ENCODE measurements around the gene SPAG17.

The SPAG17 gene

DNA sequence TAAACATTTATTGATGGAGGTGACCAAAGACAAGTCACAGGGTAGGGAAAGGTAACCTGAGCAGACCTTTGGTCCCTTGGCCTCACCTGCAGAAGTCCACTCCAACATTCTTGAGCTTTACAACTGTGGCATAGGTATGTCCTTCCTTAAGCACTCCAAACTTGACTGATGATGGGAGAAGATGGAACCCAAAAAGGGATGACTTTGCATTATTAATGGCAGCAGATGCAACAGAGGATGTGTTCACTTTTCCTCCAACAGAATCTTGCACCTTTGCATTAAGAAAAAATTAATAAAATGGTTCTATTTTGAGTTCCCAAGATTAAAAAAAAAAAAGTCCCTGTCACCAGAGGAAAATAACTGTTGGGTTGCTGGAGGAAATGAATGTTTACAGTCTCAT, 213.3 kb downstream of the SPAG17 start:
- no peaks in the 10 kb centered on the region for H3K9me3 ChIP-seq (ENCODE audit: control insufficient read depth, low read length)
- H3K27ac ChIP-seq (ENCODE audit: insufficient read depth, low read length, poor library complexity, severe bottlenecking), result no peak overlapping the region
- no peak for DNase-seq
- H3K36me3 ChIP-seq (ENCODE audit: control insufficient read depth, insufficient read depth, low read length), result no peaks in the 10 kb centered on the region
- H3K27me3 ChIP-seq (replicated peaks; ENCODE audit: control insufficient read depth, insufficient read depth, low read length, poor library complexity, severe bottlenecking), result no peaks in the 10 kb centered on the region
- H3K4me1 ChIP-seq (ENCODE audit: control insufficient read depth, insufficient read depth, low read length, poor library complexity, severe bottlenecking), result no peaks in the 10 kb centered on the region
- H3K4me3 ChIP-seq (ENCODE audit: insufficient read depth, low read depth, low read length, poor library complexity, severe bottlenecking), result no peak overlapping the region

DNA sequence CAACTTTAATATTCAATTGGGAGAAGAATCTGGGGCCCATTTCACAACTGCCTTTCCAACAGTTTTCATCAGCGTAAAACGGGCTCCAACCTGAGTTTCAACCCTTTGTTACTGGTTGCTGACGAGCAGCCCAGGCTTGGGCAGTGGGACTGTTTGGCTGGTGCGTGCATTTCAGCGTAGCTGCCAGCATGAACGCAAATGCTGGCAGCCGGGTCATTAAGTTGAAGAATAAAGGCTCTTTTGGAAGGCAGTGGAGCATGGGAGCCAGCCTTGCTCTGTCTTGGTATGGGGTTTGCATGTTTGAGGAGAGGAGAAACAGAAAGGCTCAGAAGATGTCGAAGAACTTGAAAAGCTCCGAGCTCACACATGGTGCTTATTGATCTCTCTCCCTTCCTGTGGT, 214.8 kb downstream of the SPAG17 start:
- Histone ChIP-seq H3K4me1 (ENCODE audit: control insufficient read depth, insufficient read depth, low read length, poor library complexity, severe bottlenecking) (no peaks in the 10 kb centered on the region), H3K36me3 (ENCODE audit: control insufficient read depth, insufficient read depth, low read length) (no peaks in the 10 kb centered on the region), H3K4me3 (ENCODE audit: insufficient read depth, low read depth, low read length, poor library complexity, severe bottlenecking) (no peak overlapping the region), H3K9me3 (ENCODE audit: control insufficient read depth, low read length) (no peaks in the 10 kb centered on the region), H3K27ac (ENCODE audit: insufficient read depth, low read length, poor library complexity, severe bottlenecking) (no peak overlapping the region), H3K27me3 (replicated peaks; ENCODE audit: control insufficient read depth, insufficient read depth, low read length, poor library complexity, severe bottlenecking) (no peaks in the 10 kb centered on the region)
- DNase-seq, result no peak

DNA sequence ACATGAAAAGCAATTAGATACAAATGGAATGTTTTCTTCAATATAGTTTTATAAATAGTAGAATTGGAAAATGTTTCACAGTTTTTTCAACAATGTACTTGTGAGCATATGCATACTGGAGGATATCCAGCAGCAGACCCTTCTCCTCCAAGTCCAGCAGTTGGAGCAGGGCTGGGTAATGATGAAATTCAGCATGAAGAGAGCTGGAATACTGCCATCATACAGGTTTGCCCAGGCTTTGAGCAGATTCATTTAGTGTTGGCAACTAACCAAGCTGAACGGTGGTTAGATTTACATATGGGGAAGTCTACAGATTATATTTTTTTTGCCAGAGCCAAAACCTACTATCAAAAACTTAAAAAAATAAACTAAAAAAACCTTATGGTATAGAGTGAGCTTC, 217.1 kb downstream of the SPAG17 start:
- no peak for DNase-seq
- Histone ChIP-seq H3K9me3 (ENCODE audit: control insufficient read depth, low read length) (no peaks in the 10 kb centered on the region), H3K36me3 (ENCODE audit: control insufficient read depth, insufficient read depth, low read length) (no peaks in the 10 kb centered on the region), H3K4me3 (ENCODE audit: insufficient read depth, low read depth, low read length, poor library complexity, severe bottlenecking) (no peak overlapping the region), H3K27ac (ENCODE audit: insufficient read depth, low read length, poor library complexity, severe bottlenecking) (no peak overlapping the region), H3K27me3 (replicated peaks; ENCODE audit: control insufficient read depth, insufficient read depth, low read length, poor library complexity, severe bottlenecking) (no peaks in the 10 kb centered on the region), H3K4me1 (ENCODE audit: control insufficient read depth, insufficient read depth, low read length, poor library complexity, severe bottlenecking) (no peaks in the 10 kb centered on the region)

DNA sequence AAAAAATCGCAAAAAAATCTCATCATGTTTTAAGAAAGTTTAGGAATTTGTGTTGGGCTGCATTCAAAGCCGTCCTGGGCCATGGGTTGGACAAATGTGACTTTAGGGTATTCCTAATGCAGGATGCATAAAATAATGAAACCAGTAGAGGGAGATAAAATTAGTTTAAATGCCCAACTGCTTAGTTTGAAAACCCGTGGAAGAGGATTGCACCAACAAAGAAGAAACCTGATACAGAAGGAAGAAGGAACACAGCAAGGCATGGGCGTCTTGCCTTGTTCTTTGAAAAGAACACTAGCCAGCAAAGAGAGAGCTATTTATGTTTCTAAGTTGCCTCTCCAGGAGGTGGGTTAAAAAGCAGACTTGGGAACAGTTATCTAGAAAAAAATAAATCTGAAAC, 217.6 kb downstream of the SPAG17 start:
- H3K27me3 ChIP-seq (replicated peaks; ENCODE audit: control insufficient read depth, insufficient read depth, low read length, poor library complexity, severe bottlenecking), result no peaks in the 10 kb centered on the region
- no peak overlapping the region for H3K27ac ChIP-seq (ENCODE audit: insufficient read depth, low read length, poor library complexity, severe bottlenecking)
- H3K36me3 ChIP-seq (ENCODE audit: control insufficient read depth, insufficient read depth, low read length), result peaks cover 4% of the 10 kb centered on the region
- H3K4me3 ChIP-seq (ENCODE audit: insufficient read depth, low read depth, low read length, poor library complexity, severe bottlenecking), result no peak overlapping the region
- no peaks in the 10 kb centered on the region for H3K9me3 ChIP-seq (ENCODE audit: control insufficient read depth, low read length)
- no peak for DNase-seq
- no peaks in the 10 kb centered on the region for H3K4me1 ChIP-seq (ENCODE audit: control insufficient read depth, insufficient read depth, low read length, poor library complexity, severe bottlenecking)

DNA sequence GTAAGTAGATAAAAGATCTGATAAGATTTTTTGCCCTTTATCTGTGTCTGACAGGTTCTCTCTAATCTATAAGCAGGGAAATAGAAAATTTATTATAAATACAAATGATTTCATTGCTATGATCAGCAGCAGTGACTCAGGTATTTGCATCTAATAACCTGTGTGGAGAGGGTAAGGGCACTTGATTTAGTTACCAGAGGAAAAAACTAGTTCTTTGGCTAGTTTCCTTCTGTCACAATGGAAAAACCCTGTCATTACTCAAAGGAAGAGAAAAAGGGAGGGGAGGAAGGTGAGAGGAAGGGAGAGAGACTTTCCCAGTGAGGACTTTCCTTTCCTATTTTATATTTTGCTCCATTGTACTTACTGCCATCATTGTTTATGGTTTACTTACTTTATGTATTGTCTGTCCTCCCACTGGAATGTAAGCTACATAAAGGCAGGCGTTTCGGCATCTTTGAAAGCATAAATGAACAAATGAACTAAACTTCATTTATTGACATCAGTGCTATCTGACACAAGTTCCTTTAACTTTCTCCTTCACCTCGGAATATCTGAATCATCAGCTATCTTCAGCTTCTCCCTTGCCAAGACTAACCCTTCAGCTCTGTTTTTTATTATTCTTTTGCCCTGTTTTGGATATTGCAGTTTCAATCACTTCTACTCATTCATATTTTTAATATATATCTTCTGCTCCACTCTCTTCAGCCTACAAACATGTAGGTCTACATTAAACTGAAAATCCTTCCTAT, 220.6 kb downstream of the SPAG17 start:
- no peak overlapping the region for H3K27ac ChIP-seq (ENCODE audit: insufficient read depth, low read length, poor library complexity, severe bottlenecking)
- H3K9me3 ChIP-seq (ENCODE audit: control insufficient read depth, low read length), result no peaks in the 10 kb centered on the region
- DNase-seq, result no peak
- no peaks in the 10 kb centered on the region for H3K4me1 ChIP-seq (ENCODE audit: control insufficient read depth, insufficient read depth, low read length, poor library complexity, severe bottlenecking)
- H3K4me3 ChIP-seq (ENCODE audit: insufficient read depth, low read depth, low read length, poor library complexity, severe bottlenecking), result no peak overlapping the region
- H3K27me3 ChIP-seq (replicated peaks; ENCODE audit: control insufficient read depth, insufficient read depth, low read length, poor library complexity, severe bottlenecking), result no peaks in the 10 kb centered on the region
- H3K36me3 ChIP-seq (ENCODE audit: control insufficient read depth, insufficient read depth, low read length), result peaks cover 10% of the 10 kb centered on the region

DNA sequence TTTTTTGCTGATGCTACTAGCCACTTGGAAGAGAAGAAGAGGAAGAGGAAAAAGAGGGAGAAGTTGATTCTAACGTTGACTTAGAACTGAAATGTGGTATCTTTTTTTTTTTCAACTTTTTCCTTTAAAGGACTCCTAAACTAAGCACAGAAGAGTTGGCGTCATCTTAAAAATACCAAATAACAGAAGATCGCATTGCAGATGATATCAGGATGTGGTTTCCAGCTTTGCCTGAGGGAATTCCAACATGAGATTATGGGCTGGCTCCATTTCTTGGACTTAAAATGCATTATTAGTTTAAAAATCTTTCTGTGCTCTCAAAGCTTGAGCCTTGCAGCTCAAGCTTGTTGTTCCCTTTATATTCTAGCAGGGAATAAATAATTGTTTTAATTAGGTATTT, 225.7 kb downstream of the SPAG17 start:
- no peaks in the 10 kb centered on the region for H3K9me3 ChIP-seq (ENCODE audit: control insufficient read depth, low read length)

DNA sequence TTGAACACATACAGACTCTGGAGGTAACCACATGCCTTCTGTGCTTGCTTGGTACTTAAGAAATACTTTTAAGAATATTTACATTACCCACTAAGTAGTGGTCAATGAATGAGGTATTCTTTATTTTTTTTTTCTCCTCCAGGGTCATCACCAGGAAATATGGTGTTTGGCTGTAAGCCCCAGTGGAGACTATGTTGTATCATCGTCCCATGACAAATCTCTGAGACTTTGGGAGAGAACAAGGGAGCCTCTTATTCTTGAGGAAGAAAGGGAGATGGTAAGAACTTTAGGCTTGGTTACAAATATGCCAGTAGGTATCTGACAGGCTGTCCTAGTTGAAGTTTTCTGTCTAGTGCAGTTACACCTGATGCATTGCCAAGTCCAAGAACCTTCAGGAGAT, 232.6 kb downstream of the SPAG17 start:
- H3K27ac ChIP-seq (ENCODE audit: insufficient read depth, low read length, poor library complexity, severe bottlenecking), result no peak overlapping the region
- DNase-seq, result no peak
- H3K36me3 ChIP-seq (ENCODE audit: control insufficient read depth, insufficient read depth, low read length), result peaks cover 87% of the 10 kb centered on the region
- no peaks in the 10 kb centered on the region for H3K4me1 ChIP-seq (ENCODE audit: control insufficient read depth, insufficient read depth, low read length, poor library complexity, severe bottlenecking)
- H3K27me3 ChIP-seq (replicated peaks; ENCODE audit: control insufficient read depth, insufficient read depth, low read length, poor library complexity, severe bottlenecking), result no peaks in the 10 kb centered on the region
- no peaks in the 10 kb centered on the region for H3K9me3 ChIP-seq (ENCODE audit: control insufficient read depth, low read length)
- no peak overlapping the region for H3K4me3 ChIP-seq (ENCODE audit: insufficient read depth, low read depth, low read length, poor library complexity, severe bottlenecking)

More for the DNA sequence above, 225.7 kb downstream of the SPAG17 start:
- Histone ChIP-seq H3K27me3 (replicated peaks; ENCODE audit: control insufficient read depth, insufficient read depth, low read length, poor library complexity, severe bottlenecking) (no peaks in the 10 kb centered on the region), H3K36me3 (ENCODE audit: control insufficient read depth, insufficient read depth, low read length) (peaks cover 48% of the 10 kb centered on the region), H3K4me3 (ENCODE audit: insufficient read depth, low read depth, low read length, poor library complexity, severe bottlenecking) (no peak overlapping the region), H3K4me1 (ENCODE audit: control insufficient read depth, insufficient read depth, low read length, poor library complexity, severe bottlenecking) (no peaks in the 10 kb centered on the region), H3K27ac (ENCODE audit: insufficient read depth, low read length, poor library complexity, severe bottlenecking) (no peak overlapping the region)
- no peak for DNase-seq

DNA sequence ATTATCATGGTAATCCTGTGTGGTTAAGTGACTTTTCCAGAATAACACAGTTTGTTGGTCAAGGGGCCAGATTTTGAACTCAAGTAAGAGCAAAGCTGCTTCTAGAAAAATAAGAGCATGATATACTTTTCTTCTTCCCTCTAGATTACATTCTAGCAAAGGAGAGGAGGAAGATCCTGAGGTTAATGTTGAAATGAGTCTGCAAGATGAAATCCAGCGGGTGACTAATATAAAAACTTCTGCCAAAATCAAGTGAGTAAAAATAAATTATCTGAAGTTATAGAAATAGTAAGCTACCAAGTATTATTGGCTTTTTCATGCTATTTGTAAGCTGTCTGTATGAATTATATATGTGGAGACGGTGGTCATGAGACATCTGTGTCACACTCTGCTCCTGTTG, 242.7 kb downstream of the SPAG17 start:
- Histone ChIP-seq H3K4me1 (ENCODE audit: control insufficient read depth, insufficient read depth, low read length, poor library complexity, severe bottlenecking) (no peaks in the 10 kb centered on the region), H3K27me3 (replicated peaks; ENCODE audit: control insufficient read depth, insufficient read depth, low read length, poor library complexity, severe bottlenecking) (no peaks in the 10 kb centered on the region), H3K4me3 (ENCODE audit: insufficient read depth, low read depth, low read length, poor library complexity, severe bottlenecking) (no peak overlapping the region), H3K27ac (ENCODE audit: insufficient read depth, low read length, poor library complexity, severe bottlenecking) (no peak overlapping the region), H3K9me3 (ENCODE audit: control insufficient read depth, low read length) (no peaks in the 10 kb centered on the region), H3K36me3 (ENCODE audit: control insufficient read depth, insufficient read depth, low read length) (peaks cover 85% of the 10 kb centered on the region)
- DNase-seq, result no peak

DNA sequence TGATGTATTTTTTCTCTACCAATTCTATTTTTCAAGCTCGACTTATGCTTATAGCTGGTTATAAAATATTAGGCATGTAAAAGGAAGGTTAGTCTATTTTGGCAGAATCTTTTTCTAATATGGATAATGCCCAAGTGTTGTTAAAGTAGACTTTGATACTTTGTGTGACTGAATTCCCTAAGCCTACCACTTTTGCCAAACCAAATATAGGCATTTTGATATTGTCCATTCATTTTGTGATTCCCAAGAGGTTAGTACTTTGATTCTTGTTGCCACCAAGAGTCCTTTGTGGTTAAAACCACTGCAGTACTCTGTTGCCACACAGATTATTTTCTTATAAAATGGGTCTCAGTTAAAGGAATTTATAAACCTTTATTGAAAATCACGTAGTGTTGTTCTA, 251.3 kb downstream of the SPAG17 start:
- peaks cover 15% of the 10 kb centered on the region for H3K4me1 ChIP-seq (ENCODE audit: control insufficient read depth, insufficient read depth, low read length, poor library complexity, severe bottlenecking)
- no peak overlapping the region for H3K27ac ChIP-seq (ENCODE audit: insufficient read depth, low read length, poor library complexity, severe bottlenecking)
- no peak overlapping the region for H3K4me3 ChIP-seq (ENCODE audit: insufficient read depth, low read depth, low read length, poor library complexity, severe bottlenecking)
- peaks cover 22% of the 10 kb centered on the region for H3K36me3 ChIP-seq (ENCODE audit: control insufficient read depth, insufficient read depth, low read length)
- DNase-seq, result no peak
- no peaks in the 10 kb centered on the region for H3K27me3 ChIP-seq (replicated peaks; ENCODE audit: control insufficient read depth, insufficient read depth, low read length, poor library complexity, severe bottlenecking)
- H3K9me3 ChIP-seq (ENCODE audit: control insufficient read depth, low read length), result no peaks in the 10 kb centered on the region

DNA sequence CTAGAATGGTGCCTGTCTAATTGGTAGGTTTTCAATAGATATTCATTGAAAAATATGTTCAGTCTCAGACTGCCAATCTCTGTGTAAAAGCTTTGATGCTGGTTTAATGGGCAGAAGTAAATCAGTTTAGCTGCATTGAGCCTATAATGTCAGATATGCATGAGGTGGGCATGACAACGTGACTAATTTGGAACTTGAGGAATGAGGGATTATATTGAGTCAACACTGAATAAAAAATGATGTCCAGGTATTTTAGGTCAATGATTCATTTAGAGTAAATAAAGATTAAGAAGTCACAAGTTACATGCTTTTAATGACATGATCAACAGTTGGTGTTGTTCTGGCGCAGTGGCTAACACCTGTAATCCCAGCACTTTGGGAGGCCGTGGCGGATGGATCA, 252.5 kb downstream of the SPAG17 start:
- Histone ChIP-seq H3K4me1 (ENCODE audit: control insufficient read depth, insufficient read depth, low read length, poor library complexity, severe bottlenecking) (peaks cover 23% of the 10 kb centered on the region), H3K9me3 (ENCODE audit: control insufficient read depth, low read length) (no peaks in the 10 kb centered on the region), H3K4me3 (ENCODE audit: insufficient read depth, low read depth, low read length, poor library complexity, severe bottlenecking) (no peak overlapping the region), H3K27ac (ENCODE audit: insufficient read depth, low read length, poor library complexity, severe bottlenecking) (no peak overlapping the region), H3K27me3 (replicated peaks; ENCODE audit: control insufficient read depth, insufficient read depth, low read length, poor library complexity, severe bottlenecking) (no peaks in the 10 kb centered on the region), H3K36me3 (ENCODE audit: control insufficient read depth, insufficient read depth, low read length) (peaks cover 11% of the 10 kb centered on the region)
- no peak for DNase-seq
